GM23338 (cell line): Measurements from ENCODE around the gene ZBP1. TPM values are rescaled to one million over a fixed set of nuclear protein-coding genes. Genes with fewer than 3 reads are reported as not detected.

Experiments used
- ATAC-seq: fragments of 200-7000 bp; cut with Tn5 transposase; 3 replicates; pipeline ENCODE4 v1.9.1; 2020
- DNase-seq: peaks from one replicate; pipeline ENCODE4 v3.0.0-alpha.2; 2015; ENCODE audit warnings: low spot score
- H2AFZ ChIP-seq: fragments of 200-600 bp; sonication (generic); 2 replicates; pipeline ENCODE4 v1.8.0; 2016; ENCODE audit warnings: antibody characterized with exemption, mild to moderate bottlenecking, moderate library complexity
- H3F3A ChIP-seq: fragments of 200-600 bp; sonication (generic); replicated peaks from 2 replicates; pipeline ENCODE4 v1.8.0; 2017; ENCODE audit warnings: antibody characterized with exemption, mixed run types, low read depth
- H3K27ac ChIP-seq: fragments of 200-600 bp; sonication (generic); 2 replicates; pipeline ENCODE4 v1.6.1; 2016; ENCODE audit warnings: low read depth
- H3K27me3 ChIP-seq: fragments of 200-600 bp; sonication (generic); 2 replicates; pipeline ENCODE4 v1.8.0; 2016; ENCODE audit warnings: mild to moderate bottlenecking, mixed run types, moderate library complexity; ENCODE audit not compliant: insufficient read depth
- H3K36me3 ChIP-seq: fragments of 200-600 bp; sonication (generic); 2 replicates; pipeline ENCODE4 v1.8.0; 2016; ENCODE audit warnings: mild to moderate bottlenecking; ENCODE audit not compliant: insufficient read depth
- H3K4me1 ChIP-seq: fragments of 200-600 bp; sonication (generic); 2 replicates; pipeline ENCODE4 v1.8.0; 2016; ENCODE audit warnings: mild to moderate bottlenecking, moderate library complexity; ENCODE audit not compliant: insufficient read depth
- H3K4me2 ChIP-seq: fragments of 200-600 bp; sonication (generic); 2 replicates; pipeline ENCODE4 v1.7.1; 2017; ENCODE audit warnings: mixed run types
- H3K4me3 ChIP-seq: fragments of 200-600 bp; sonication (generic); 2 replicates; pipeline ENCODE4 v1.6.1; 2016; ENCODE audit warnings: mixed run types
- H3K79me2 ChIP-seq: fragments of 200-600 bp; sonication (generic); replicated peaks from 2 replicates; pipeline ENCODE4 v1.8.0; 2017; ENCODE audit warnings: mild to moderate bottlenecking; ENCODE audit not compliant: insufficient read depth
- H3K9me2 ChIP-seq: fragments of 200-600 bp; sonication (generic); 2 replicates; pipeline ENCODE4 v1.8.0; 2017; ENCODE audit not compliant: insufficient read depth
- H4K20me1 ChIP-seq: fragments of 200-600 bp; sonication (generic); replicated peaks from 2 replicates; pipeline ENCODE4 v1.8.0; 2017; ENCODE audit warnings: mild to moderate bottlenecking; ENCODE audit not compliant: insufficient read depth
- H3K27ac Mint-ChIP-seq: 2 replicates; pipeline ENCODE4 v1.8.0; 2020; ENCODE audit warnings: inconsistent platforms, mild to moderate bottlenecking, moderate library complexity, mixed read lengths
- H3K27me3 Mint-ChIP-seq: 3 replicates; pipeline ENCODE4 v1.8.0; 2022; ENCODE audit warnings: low read depth, mild to moderate bottlenecking, moderate library complexity, mixed read lengths, inconsistent platforms; ENCODE audit not compliant: insufficient read depth, poor library complexity
- H3K36me3 Mint-ChIP-seq: 3 replicates; pipeline ENCODE4 v1.8.0; 2021; ENCODE audit warnings: low read depth, mild to moderate bottlenecking, inconsistent platforms, moderate library complexity, mixed read lengths
- H3K4me1 Mint-ChIP-seq: 3 replicates; pipeline ENCODE4 v1.8.0; 2020; ENCODE audit warnings: mild to moderate bottlenecking, inconsistent platforms, mixed read lengths
- H3K4me3 Mint-ChIP-seq: 3 replicates; pipeline ENCODE4 v1.8.0; 2021; ENCODE audit warnings: moderate library complexity, mild to moderate bottlenecking, inconsistent platforms, mixed read lengths
- H3K9me3 Mint-ChIP-seq: 3 replicates; pipeline ENCODE4 v1.8.0; 2020; ENCODE audit warnings: moderate library complexity, mild to moderate bottlenecking, inconsistent platforms, mixed read lengths
- CREB1 ChIP-seq: fragments of 250-450 bp; sonication (Bioruptor Pico); IDR thresholded peaks from 2 replicates; pipeline ENCODE4 v1.5.0; 2020; ENCODE audit warnings: low read depth, mild to moderate bottlenecking, moderate library complexity
- EZH2 ChIP-seq: fragments of 200-600 bp; sonication (generic); IDR thresholded peaks from one replicate; pipeline ENCODE4 v1.8.0; 2017; ENCODE audit warnings: antibody characterized with exemption, mild to moderate bottlenecking, low read depth; ENCODE audit not compliant: unreplicated experiment
- EZH2phosphoT487 ChIP-seq: fragments of 200-600 bp; sonication (generic); IDR thresholded peaks from one replicate; pipeline ENCODE4 v1.8.1; 2018; ENCODE audit warnings: antibody characterized with exemption; ENCODE audit not compliant: unreplicated experiment
- JUNB ChIP-seq: IDR thresholded peaks from one replicate; pipeline ENCODE4 v1.6.1; 2016; ENCODE audit warnings: antibody characterized with exemption; ENCODE audit not compliant: unreplicated experiment
- NANOG ChIP-seq: IDR thresholded peaks from 2 replicates; pipeline ENCODE4 v1.6.1; 2016; ENCODE audit warnings: antibody characterized with exemption, borderline replicate concordance
- POLR2AphosphoS5 ChIP-seq: IDR thresholded peaks from 2 replicates; pipeline ENCODE4 v1.6.1; 2016; ENCODE audit warnings: antibody characterized with exemption, low read depth
- STAT1 ChIP-seq: IDR thresholded peaks from one replicate; pipeline ENCODE4 v1.6.1; 2016; ENCODE audit warnings: antibody characterized with exemption; ENCODE audit not compliant: unreplicated experiment
- ZNF114 ChIP-seq: fragments of 250-450 bp; sonication (Bioruptor Pico); IDR thresholded peaks from 2 replicates; pipeline ENCODE4 v1.5.0; 2020; ENCODE audit warnings: mild to moderate bottlenecking, moderate library complexity
- ZNF331 ChIP-seq: fragments of 250-450 bp; sonication (Bioruptor Pico); IDR thresholded peaks from 2 replicates; pipeline ENCODE4 v1.5.0; 2020; ENCODE audit warnings: low read depth, mild to moderate bottlenecking, moderate library complexity
- polyA plus RNA-seq: library from polyadenylated mRNA; unstranded; fragments of >200 nt; fragmentation: Nextera tagmentation; extraction: Ambion mirVana; gene quantifications from 2 replicates; pipeline ENCODE4 v1.2.1, GENCODE V29; 2016
- total RNA-seq: library from RNA; depleted of rRNA; stranded (reverse); fragments of >200 nt; shearing (Covaris generic); gene quantifications from 2 replicates; pipeline ENCODE4 v1.2.3, GENCODE V29; 2014
- TF ChIP-seq, protein P1 (sequence below), 2 experiments: fragments of 200-600 bp in 1 of 2; sonication (generic) in 1 of 2; conservative IDR thresholded peaks; 2 replicates each; pipeline versions ENCODE4 v1.5.1 to v1.6.1; 2016 to 2017; ENCODE audit warnings: antibody characterized with exemption in 2 of 2, low read depth in 2 of 2, mild to moderate bottlenecking in 2 of 2, moderate library complexity in 1 of 2
- TF ChIP-seq, protein P2 (sequence below): IDR thresholded peaks from one replicate; pipeline ENCODE4 v1.6.1; 2018; ENCODE audit warnings: antibody characterized with exemption; ENCODE audit not compliant: unreplicated experiment
- TF ChIP-seq, protein P3 (sequence below): IDR thresholded peaks from 2 replicates; pipeline ENCODE4 v1.6.1; 2016; ENCODE audit warnings: antibody characterized with exemption
- TF ChIP-seq, protein P4 (sequence below): fragments of 250-450 bp; sonication (Bioruptor Pico); IDR thresholded peaks from 2 replicates; pipeline ENCODE4 v1.5.0; 2020; ENCODE audit warnings: mild to moderate bottlenecking, moderate library complexity

ZBP1 gene
- total and polyA plus RNA-seq, 2 experiments from 2014 or later = not detected

DNA sequence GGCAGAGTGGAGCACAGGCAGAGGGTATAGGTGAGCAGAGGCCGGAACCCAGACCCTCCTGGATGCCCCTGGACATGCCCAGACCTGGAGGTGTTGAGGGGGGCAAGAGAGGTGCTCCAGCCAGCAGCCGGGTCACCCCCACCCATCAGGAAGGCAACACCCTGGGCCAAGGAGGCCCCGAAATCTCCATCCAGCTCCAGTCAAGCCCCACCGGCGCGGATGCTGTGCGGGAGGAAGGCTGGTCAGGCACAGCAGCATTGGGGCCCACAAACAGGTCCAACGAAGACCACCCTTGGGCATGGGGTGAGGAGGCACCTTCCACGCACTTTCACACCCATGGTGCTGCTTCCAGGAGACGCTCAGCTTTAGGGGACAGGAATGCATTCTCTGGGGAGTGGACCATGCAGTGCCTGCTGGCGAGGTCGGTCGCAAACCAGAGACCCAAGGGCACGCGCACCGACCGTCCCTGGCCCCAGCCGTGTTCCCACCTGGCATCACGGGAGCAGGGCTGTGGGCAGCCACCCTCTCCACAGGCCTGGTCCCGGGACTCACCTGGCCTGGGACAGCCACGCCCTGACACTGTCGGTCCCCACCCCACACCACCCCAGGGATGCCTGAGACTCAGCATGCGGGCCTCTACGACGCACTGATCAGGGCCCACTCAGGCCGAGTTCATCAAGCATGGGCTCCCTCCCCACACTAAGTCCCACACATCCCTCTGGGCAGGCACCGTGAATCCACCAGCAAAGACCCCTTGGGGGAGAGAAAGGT is 43.6 kb upstream of the ZBP1 start:
- H3K4me3 ChIP-seq = no peak overlapping the region
- H3K9me3 Mint-ChIP-seq = no peaks in the 10 kb centered on the region; the same call in 2 of the 3 replicates
- TF ChIP-seq ZNF114 (CRISPR knock-in tag) = no peak
- TF ChIP-seq CREB1 (CRISPR knock-in tag) = no peak
- no peak for TF ChIP-seq JUNB
- no peak for TF ChIP-seq NANOG
- no peak for TF ChIP-seq EZH2phosphoT487
- no peak for TF ChIP-seq POLR2AphosphoS5
- no peak for TF ChIP-seq EZH2
- TF ChIP-seq, protein P1, sequence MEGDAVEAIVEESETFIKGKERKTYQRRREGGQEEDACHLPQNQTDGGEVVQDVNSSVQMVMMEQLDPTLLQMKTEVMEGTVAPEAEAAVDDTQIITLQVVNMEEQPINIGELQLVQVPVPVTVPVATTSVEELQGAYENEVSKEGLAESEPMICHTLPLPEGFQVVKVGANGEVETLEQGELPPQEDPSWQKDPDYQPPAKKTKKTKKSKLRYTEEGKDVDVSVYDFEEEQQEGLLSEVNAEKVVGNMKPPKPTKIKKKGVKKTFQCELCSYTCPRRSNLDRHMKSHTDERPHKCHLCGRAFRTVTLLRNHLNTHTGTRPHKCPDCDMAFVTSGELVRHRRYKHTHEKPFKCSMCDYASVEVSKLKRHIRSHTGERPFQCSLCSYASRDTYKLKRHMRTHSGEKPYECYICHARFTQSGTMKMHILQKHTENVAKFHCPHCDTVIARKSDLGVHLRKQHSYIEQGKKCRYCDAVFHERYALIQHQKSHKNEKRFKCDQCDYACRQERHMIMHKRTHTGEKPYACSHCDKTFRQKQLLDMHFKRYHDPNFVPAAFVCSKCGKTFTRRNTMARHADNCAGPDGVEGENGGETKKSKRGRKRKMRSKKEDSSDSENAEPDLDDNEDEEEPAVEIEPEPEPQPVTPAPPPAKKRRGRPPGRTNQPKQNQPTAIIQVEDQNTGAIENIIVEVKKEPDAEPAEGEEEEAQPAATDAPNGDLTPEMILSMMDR (conservative IDR thresholded peaks at IDR 0.05; ENCODE audit: low read depth in 2 of 2) = no peak
- TF ChIP-seq, protein P2, sequence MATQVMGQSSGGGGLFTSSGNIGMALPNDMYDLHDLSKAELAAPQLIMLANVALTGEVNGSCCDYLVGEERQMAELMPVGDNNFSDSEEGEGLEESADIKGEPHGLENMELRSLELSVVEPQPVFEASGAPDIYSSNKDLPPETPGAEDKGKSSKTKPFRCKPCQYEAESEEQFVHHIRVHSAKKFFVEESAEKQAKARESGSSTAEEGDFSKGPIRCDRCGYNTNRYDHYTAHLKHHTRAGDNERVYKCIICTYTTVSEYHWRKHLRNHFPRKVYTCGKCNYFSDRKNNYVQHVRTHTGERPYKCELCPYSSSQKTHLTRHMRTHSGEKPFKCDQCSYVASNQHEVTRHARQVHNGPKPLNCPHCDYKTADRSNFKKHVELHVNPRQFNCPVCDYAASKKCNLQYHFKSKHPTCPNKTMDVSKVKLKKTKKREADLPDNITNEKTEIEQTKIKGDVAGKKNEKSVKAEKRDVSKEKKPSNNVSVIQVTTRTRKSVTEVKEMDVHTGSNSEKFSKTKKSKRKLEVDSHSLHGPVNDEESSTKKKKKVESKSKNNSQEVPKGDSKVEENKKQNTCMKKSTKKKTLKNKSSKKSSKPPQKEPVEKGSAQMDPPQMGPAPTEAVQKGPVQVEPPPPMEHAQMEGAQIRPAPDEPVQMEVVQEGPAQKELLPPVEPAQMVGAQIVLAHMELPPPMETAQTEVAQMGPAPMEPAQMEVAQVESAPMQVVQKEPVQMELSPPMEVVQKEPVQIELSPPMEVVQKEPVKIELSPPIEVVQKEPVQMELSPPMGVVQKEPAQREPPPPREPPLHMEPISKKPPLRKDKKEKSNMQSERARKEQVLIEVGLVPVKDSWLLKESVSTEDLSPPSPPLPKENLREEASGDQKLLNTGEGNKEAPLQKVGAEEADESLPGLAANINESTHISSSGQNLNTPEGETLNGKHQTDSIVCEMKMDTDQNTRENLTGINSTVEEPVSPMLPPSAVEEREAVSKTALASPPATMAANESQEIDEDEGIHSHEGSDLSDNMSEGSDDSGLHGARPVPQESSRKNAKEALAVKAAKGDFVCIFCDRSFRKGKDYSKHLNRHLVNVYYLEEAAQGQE = no peak
- TF ChIP-seq STAT1 = no peak
- TF ChIP-seq, protein P3, sequence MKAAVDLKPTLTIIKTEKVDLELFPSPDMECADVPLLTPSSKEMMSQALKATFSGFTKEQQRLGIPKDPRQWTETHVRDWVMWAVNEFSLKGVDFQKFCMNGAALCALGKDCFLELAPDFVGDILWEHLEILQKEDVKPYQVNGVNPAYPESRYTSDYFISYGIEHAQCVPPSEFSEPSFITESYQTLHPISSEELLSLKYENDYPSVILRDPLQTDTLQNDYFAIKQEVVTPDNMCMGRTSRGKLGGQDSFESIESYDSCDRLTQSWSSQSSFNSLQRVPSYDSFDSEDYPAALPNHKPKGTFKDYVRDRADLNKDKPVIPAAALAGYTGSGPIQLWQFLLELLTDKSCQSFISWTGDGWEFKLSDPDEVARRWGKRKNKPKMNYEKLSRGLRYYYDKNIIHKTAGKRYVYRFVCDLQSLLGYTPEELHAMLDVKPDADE = no peak
- TF ChIP-seq, protein P4, sequence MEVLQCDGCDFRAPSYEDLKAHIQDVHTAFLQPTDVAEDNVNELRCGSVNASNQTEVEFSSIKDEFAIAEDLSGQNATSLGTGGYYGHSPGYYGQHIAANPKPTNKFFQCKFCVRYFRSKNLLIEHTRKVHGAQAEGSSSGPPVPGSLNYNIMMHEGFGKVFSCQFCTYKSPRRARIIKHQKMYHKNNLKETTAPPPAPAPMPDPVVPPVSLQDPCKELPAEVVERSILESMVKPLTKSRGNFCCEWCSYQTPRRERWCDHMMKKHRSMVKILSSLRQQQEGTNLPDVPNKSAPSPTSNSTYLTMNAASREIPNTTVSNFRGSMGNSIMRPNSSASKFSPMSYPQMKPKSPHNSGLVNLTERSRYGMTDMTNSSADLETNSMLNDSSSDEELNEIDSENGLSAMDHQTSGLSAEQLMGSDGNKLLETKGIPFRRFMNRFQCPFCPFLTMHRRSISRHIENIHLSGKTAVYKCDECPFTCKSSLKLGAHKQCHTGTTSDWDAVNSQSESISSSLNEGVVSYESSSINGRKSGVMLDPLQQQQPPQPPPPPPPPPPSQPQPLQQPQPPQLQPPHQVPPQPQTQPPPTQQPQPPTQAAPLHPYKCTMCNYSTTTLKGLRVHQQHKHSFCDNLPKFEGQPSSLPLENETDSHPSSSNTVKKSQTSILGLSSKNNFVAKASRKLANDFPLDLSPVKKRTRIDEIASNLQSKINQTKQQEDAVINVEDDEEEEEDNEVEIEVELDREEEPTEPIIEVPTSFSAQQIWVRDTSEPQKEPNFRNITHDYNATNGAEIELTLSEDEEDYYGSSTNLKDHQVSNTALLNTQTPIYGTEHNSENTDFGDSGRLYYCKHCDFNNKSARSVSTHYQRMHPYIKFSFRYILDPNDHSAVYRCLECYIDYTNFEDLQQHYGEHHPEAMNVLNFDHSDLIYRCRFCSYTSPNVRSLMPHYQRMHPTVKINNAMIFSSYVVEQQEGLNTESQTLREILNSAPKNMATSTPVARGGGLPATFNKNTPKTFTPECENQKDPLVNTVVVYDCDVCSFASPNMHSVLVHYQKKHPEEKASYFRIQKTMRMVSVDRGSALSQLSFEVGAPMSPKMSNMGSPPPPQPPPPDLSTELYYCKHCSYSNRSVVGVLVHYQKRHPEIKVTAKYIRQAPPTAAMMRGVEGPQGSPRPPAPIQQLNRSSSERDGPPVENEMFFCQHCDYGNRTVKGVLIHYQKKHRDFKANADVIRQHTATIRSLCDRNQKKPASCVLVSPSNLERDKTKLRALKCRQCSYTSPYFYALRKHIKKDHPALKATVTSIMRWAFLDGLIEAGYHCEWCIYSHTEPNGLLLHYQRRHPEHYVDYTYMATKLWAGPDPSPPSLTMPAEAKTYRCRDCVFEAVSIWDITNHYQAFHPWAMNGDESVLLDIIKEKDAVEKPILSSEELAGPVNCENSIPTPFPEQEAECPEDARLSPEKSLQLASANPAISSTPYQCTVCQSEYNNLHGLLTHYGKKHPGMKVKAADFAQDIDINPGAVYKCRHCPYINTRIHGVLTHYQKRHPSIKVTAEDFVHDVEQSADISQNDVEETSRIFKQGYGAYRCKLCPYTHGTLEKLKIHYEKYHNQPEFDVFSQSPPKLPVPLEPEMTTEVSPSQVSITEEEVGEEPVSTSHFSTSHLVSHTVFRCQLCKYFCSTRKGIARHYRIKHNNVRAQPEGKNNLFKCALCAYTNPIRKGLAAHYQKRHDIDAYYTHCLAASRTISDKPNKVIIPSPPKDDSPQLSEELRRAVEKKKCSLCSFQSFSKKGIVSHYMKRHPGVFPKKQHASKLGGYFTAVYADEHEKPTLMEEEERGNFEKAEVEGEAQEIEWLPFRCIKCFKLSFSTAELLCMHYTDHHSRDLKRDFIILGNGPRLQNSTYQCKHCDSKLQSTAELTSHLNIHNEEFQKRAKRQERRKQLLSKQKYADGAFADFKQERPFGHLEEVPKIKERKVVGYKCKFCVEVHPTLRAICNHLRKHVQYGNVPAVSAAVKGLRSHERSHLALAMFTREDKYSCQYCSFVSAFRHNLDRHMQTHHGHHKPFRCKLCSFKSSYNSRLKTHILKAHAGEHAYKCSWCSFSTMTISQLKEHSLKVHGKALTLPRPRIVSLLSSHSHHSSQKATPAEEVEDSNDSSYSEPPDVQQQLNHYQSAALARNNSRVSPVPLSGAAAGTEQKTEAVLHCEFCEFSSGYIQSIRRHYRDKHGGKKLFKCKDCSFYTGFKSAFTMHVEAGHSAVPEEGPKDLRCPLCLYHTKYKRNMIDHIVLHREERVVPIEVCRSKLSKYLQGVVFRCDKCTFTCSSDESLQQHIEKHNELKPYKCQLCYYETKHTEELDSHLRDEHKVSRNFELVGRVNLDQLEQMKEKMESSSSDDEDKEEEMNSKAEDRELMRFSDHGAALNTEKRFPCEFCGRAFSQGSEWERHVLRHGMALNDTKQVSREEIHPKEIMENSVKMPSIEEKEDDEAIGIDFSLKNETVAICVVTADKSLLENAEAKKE (CRISPR knock-in tag) = no peak
- TF ChIP-seq ZNF331 (CRISPR knock-in tag) = no peak
- no peaks in the 10 kb centered on the region for H3K9me2 ChIP-seq
- peaks cover 15% of the 10 kb centered on the region for H3K4me1 ChIP-seq
- H3K79me2 ChIP-seq = peaks cover 72% of the 10 kb centered on the region
- H3K4me3 Mint-ChIP-seq = no peak overlapping the region
- DNase-seq (no peak), ATAC-seq (no peak)
- H3K27ac ChIP-seq = no peak overlapping the region
- peaks cover 18% of the 10 kb centered on the region for H3K27me3 Mint-ChIP-seq
- H3K36me3 Mint-ChIP-seq = peaks cover 7% of the 10 kb centered on the region; the same call in 2 of the 3 replicates
- peaks cover 22% of the 10 kb centered on the region; the same call in 1 of the 2 replicates for H4K20me1 ChIP-seq
- no peak overlapping the region for H3K4me2 ChIP-seq
- peaks cover 44% of the 10 kb centered on the region for H3K4me1 Mint-ChIP-seq
- no peaks in the 10 kb centered on the region for H3F3A ChIP-seq
- H2AFZ ChIP-seq = no peak overlapping the region
- no peaks in the 10 kb centered on the region for H3K27me3 ChIP-seq
- H3K36me3 ChIP-seq = no peaks in the 10 kb centered on the region
- H3K27ac Mint-ChIP-seq = no peak overlapping the region
